H1 (cell line): ENCODE data around the gene IZUMO4. TPM values are rescaled to one million over a fixed set of nuclear protein-coding genes. Genes with fewer than 3 reads are reported as not detected.

Experiments used
- CTCF ChIA-PET: fragments of 300-600 bp; sonication (Branson Sonifier 250); formaldehyde crosslinking; loops from one replicate; lab custom pipeline; 2021; ENCODE audit not compliant: partially characterized antibody; lab: Charles Lee
- POLR2A ChIA-PET: fragments of 300-600 bp; sonication (Branson Sonifier 250); formaldehyde crosslinking; loops from one replicate; lab custom pipeline; 2021; ENCODE audit warnings: inconsistent platforms; ENCODE audit not compliant: partially characterized antibody; lab: Charles Lee
- DNase-seq, 2 experiments: peaks; one replicate each; pipeline versions ENCODE4 v3.0.0 to v3.0.0-alpha.2; 2010 to 2022; ENCODE audit warnings: low spot score in 2 of 2, low read depth in 1 of 2, mixed read lengths in 1 of 2
- FAIRE-seq: peaks from 2 replicates; lab custom pipeline; 2011; peaks lifted over from hg19 to GRCh38; lab: Jason Lieb, UNC
- H2AFZ ChIP-seq: 2 replicates; pipeline ENCODE4 v1.8.1; 2012; ENCODE audit warnings: low read length, inconsistent platforms
- H2AK5ac ChIP-seq: 2 replicates; pipeline ENCODE4 v1.6.1; 2013; ENCODE audit warnings: low read depth, low read length
- H2BK120ac ChIP-seq: replicated peaks from 2 replicates; pipeline ENCODE3; 2013; ENCODE audit warnings: low read depth, low read length, inconsistent platforms
- H2BK12ac ChIP-seq: 2 replicates; pipeline ENCODE4 v1.6.1; 2013; ENCODE audit warnings: low read depth, low read length
- H2BK15ac ChIP-seq: 2 replicates; pipeline ENCODE4 v1.6.1; 2013; ENCODE audit warnings: low read length
- H2BK20ac ChIP-seq: 2 replicates; pipeline ENCODE4 v1.6.1; 2013; ENCODE audit warnings: low read length
- H2BK5ac ChIP-seq: 2 replicates; pipeline ENCODE4 v1.6.1; 2013; ENCODE audit warnings: low read depth, low read length
- H3K14ac ChIP-seq: 2 replicates; pipeline ENCODE4 v1.6.1; 2013; ENCODE audit warnings: inconsistent platforms; ENCODE audit not compliant: insufficient read length
- H3K18ac ChIP-seq: 2 replicates; pipeline ENCODE4 v1.6.1; 2013; ENCODE audit warnings: low read length; ENCODE audit errors: extremely low read depth
- H3K23ac ChIP-seq: 2 replicates; pipeline ENCODE4 v1.6.1; 2013; ENCODE audit warnings: inconsistent platforms; ENCODE audit not compliant: insufficient read length
- H3K23me2 ChIP-seq: 2 replicates; pipeline ENCODE4 v1.6.1; 2013; ENCODE audit warnings: low read depth, low read length
- H3K27ac ChIP-seq: 2 replicates; pipeline ENCODE4 v1.6.1; 2011; ENCODE audit warnings: low read depth, low read length, inconsistent platforms
- H3K27me3 ChIP-seq, 4 experiments: replicated peaks in 1 of 4; 1 replicate in 1 of 4; 2 replicates in 3 of 4; pipeline versions ENCODE4 v1.6.1 to v1.8.1; 2011 to 2013; ENCODE audit warnings: low read length in 3 of 4, mild to moderate bottlenecking in 3 of 4, inconsistent platforms in 2 of 4, mixed read lengths in 2 of 4, moderate library complexity in 1 of 4; ENCODE audit not compliant: control insufficient read depth in 3 of 4, insufficient read depth in 3 of 4; ENCODE audit errors: extremely low read depth in 1 of 4
- H3K36me3 ChIP-seq, 4 experiments: 2 replicates each; pipeline versions ENCODE4 v1.6.1 to v1.8.1; 2011 to 2013; ENCODE audit warnings: mild to moderate bottlenecking in 4 of 4, low read length in 3 of 4, moderate library complexity in 2 of 4, control low read depth in 1 of 4, inconsistent platforms in 1 of 4; ENCODE audit not compliant: insufficient read depth in 4 of 4, control insufficient read depth in 2 of 4
- H3K4ac ChIP-seq: replicated peaks from 2 replicates; pipeline ENCODE3; 2013; ENCODE audit warnings: low read length, low read depth, mixed read lengths, inconsistent platforms; ENCODE audit not compliant: insufficient read length
- H3K4me1 ChIP-seq, 4 experiments: replicated peaks in 1 of 4; 1 replicate in 1 of 4; 2 replicates in 3 of 4; pipeline versions ENCODE4 v1.6.1 to v1.8.1; 2011 to 2013; ENCODE audit warnings: low read length in 3 of 4, inconsistent platforms in 2 of 4, mixed read lengths in 1 of 4; ENCODE audit not compliant: insufficient read depth in 4 of 4, control insufficient read depth in 3 of 4
- H3K4me2 ChIP-seq, 2 experiments: 2 replicates each; pipeline versions ENCODE4 v1.6.1 to v1.8.1; 2011 to 2013; ENCODE audit warnings: low read depth in 2 of 2, low read length in 2 of 2, control low read depth in 1 of 2, inconsistent platforms in 1 of 2, mild to moderate bottlenecking in 1 of 2; ENCODE audit not compliant: insufficient read depth in 1 of 2
- H3K4me3 ChIP-seq, 4 experiments: fragments of 200-600, 300-600 bp in 1 of 4; sonication (generic), shearing (Covaris generic), sonication (Bioruptor Twin) in 1 of 4; 2 replicates each; pipeline versions ENCODE4 v1.5.1 to v1.8.1; 2011 to 2016; ENCODE audit warnings: low read length in 4 of 4, low read depth in 3 of 4, control low read depth in 2 of 4, inconsistent platforms in 2 of 4, mild to moderate bottlenecking in 2 of 4, mixed read lengths in 1 of 4, moderate library complexity in 1 of 4; ENCODE audit not compliant: insufficient read depth in 2 of 4; ENCODE audit errors: extremely low read depth in 1 of 4
- H3K56ac ChIP-seq: replicated peaks from 2 replicates; pipeline ENCODE3; 2013; ENCODE audit warnings: low read depth, mild to moderate bottlenecking, mixed read lengths, low read length, inconsistent platforms; ENCODE audit not compliant: insufficient read length
- H3K79me1 ChIP-seq: 2 replicates; pipeline ENCODE4 v1.6.1; 2013; ENCODE audit warnings: low read depth, low read length, control low read depth
- H3K79me2 ChIP-seq, 2 experiments: 2 replicates each; pipeline versions ENCODE4 v1.6.1 to v1.8.1; 2012 to 2013; ENCODE audit warnings: low read length in 2 of 2, mild to moderate bottlenecking in 2 of 2, inconsistent platforms in 1 of 2; ENCODE audit not compliant: insufficient read depth in 2 of 2, control insufficient read depth in 1 of 2
- H3K9ac ChIP-seq, 4 experiments: replicated peaks in 1 of 4; 1 replicate in 1 of 4; 2 replicates in 3 of 4; pipeline versions ENCODE4 v1.6.1 to v1.8.1; 2011 to 2013; ENCODE audit warnings: low read depth in 3 of 4, low read length in 3 of 4, control low read depth in 2 of 4, mild to moderate bottlenecking in 2 of 4, moderate library complexity in 2 of 4, inconsistent platforms in 1 of 4; ENCODE audit errors: extremely low read depth in 1 of 4
- H3K9me3 ChIP-seq, 2 experiments: 2 replicates each; pipeline versions ENCODE4 v1.6.1 to v1.8.1; 2012 to 2013; ENCODE audit warnings: mild to moderate bottlenecking in 2 of 2, moderate library complexity in 2 of 2, control low read depth in 1 of 2, inconsistent platforms in 1 of 2, low read depth in 1 of 2, low read length in 1 of 2, mixed read lengths in 1 of 2; ENCODE audit not compliant: insufficient read depth in 2 of 2
- H4K20me1 ChIP-seq, 2 experiments: replicated peaks in 1 of 2; 2 replicates each; pipeline versions ENCODE3 to v1.8.1; 2011 to 2013; ENCODE audit warnings: inconsistent platforms in 2 of 2, low read length in 2 of 2, mild to moderate bottlenecking in 1 of 2; ENCODE audit not compliant: insufficient read depth in 2 of 2, control insufficient read depth in 1 of 2
- H4K5ac ChIP-seq: 2 replicates; pipeline ENCODE4 v1.6.1; 2013; ENCODE audit warnings: low read length, low read depth, mixed read lengths, inconsistent platforms; ENCODE audit not compliant: insufficient read length
- H4K8ac ChIP-seq: 2 replicates; pipeline ENCODE4 v1.8.0; 2013; ENCODE audit warnings: mild to moderate bottlenecking, moderate library complexity, low read length, inconsistent platforms; ENCODE audit not compliant: insufficient read depth; ENCODE audit errors: extremely low read depth
- H4K91ac ChIP-seq: replicated peaks from 2 replicates; pipeline ENCODE3; 2013; ENCODE audit warnings: low read length, mixed read lengths, inconsistent platforms; ENCODE audit not compliant: insufficient read length
- KDM5A ChIP-seq: fragments of 200-600 bp; IDR thresholded peaks from 2 replicates; pipeline ENCODE4 v1.7.1; 2012; ENCODE audit warnings: mild to moderate bottlenecking, low read length, inconsistent platforms, mixed read lengths
- NANOG ChIP-seq: IDR thresholded peaks from 2 replicates; pipeline ENCODE4 v1.6.1; 2011; ENCODE audit warnings: low read length, low read depth, mild to moderate bottlenecking, inconsistent platforms; ENCODE audit not compliant: insufficient read depth, poor library complexity, severe bottlenecking
- SP4 ChIP-seq: IDR thresholded peaks from 2 replicates; pipeline ENCODE4 v1.6.1; 2012; ENCODE audit warnings: low read length, inconsistent platforms
- TBP ChIP-seq: IDR thresholded peaks from 2 replicates; pipeline ENCODE4 v1.6.1; 2011; ENCODE audit warnings: low read depth, low read length, improper control_type of control experiment
- WGBS, 2 experiments: shearing (Covaris generic) in 1 of 2; methylation state at CpG; one replicate each; pipeline versions ENCODE4 v1.1.6 to v1.1.7; 2013 to 2015; ENCODE audit warnings: low lambda C conversion rate in 2 of 2, mixed read lengths in 2 of 2, inconsistent platforms in 1 of 2, low coverage in 1 of 2, missing lambda C conversion rate in 1 of 2; ENCODE audit not compliant: insufficient replicate concordance in 2 of 2, insufficient coverage in 1 of 2, insufficient read length in 1 of 2; ENCODE audit errors: extremely low coverage in 1 of 2, missing lambda C conversion rate in 1 of 2; 5-methylcytosine and 5-hydroxymethylcytosine counted together
- polyA plus RNA-seq, 7 experiments: library from polyadenylated mRNA; depleted of rRNA in 3 of 7; stranded (reverse) in 5 of 7; unstranded in 2 of 7; fragments of >200 nt in 5 of 7; fragments of 200-250 nt in 2 of 7; gene quantifications; 1 replicate in 5 of 7; 2 replicates in 1 of 7; 4 replicates in 1 of 7; pipeline versions ENCODE4 v1.2.1 to v1.2.3, GENCODE V29; 2011 to 2013; ENCODE audit warnings: missing spikeins in 2 of 7, mixed read lengths in 2 of 7
- total RNA-seq: library from RNA; stranded (reverse); fragmentation: NEBNext Ultra II Directional; extraction: Animal tissue kit (Norgen Biotek cat#: 25700); gene quantifications from 2 replicates; pipeline ENCODE4 v1.2.1, GENCODE V29; 2021
- TF ChIP-seq, protein P1 (sequence below): IDR thresholded peaks from 2 replicates; pipeline ENCODE4 v1.6.1; 2011; ENCODE audit warnings: low read depth, mild to moderate bottlenecking, low read length; ENCODE audit not compliant: insufficient read depth

IZUMO4 gene
- total and polyA plus RNA-seq, 2 of the 8 experiments (the other 6 are each of a cell fraction or from before 2014, with no cell fraction given) = 1.8 to 1.9 TPM

GRCh38 chr19:2062770-2063169 is 33.9 kb upstream of the IZUMO4 start:
- ChIA-PET POLR2A (interaction anchor here (1.3 to 6.9 kb wide), 5 partner anchors 11 to 135 kb away, joined by 3 to 74 read pairs (median 3); partner anchors contain the start of gene MKNK2), CTCF (interaction anchor here (0.6 to 2.0 kb wide), 10 partner anchors 11 to 133 kb away, joined by 3 to 7 read pairs (median 4); partner anchors contain the start of gene MKNK2)
- no peak overlapping the region for H4K5ac ChIP-seq
- no peaks in the 10 kb centered on the region for H3K79me1 ChIP-seq
- H2BK20ac ChIP-seq = no peak overlapping the region
- DNase-seq (no peak), FAIRE-seq (no peak)
- H3K27me3 ChIP-seq = no peaks in the 10 kb centered on the region
- H3K23ac ChIP-seq = no peak overlapping the region
- no peak overlapping the region for H3K4me3 ChIP-seq
- H3K79me2 ChIP-seq = no peaks in the 10 kb centered on the region
- peak overlapping the region; percentile 63; the same call in 1 of the 2 replicates for H2BK12ac ChIP-seq
- peak overlapping the region in 1 of 2 experiments; percentile 76; a peak in 1 of 4 replicates for H3K4me2 ChIP-seq
- peaks cover 4 to 23% (median 18%) of the 10 kb centered on the region in 4 experiments for H3K4me1 ChIP-seq
- 91% methylated on average over 9 of the region's 9 CpGs; no CpG with 5 or more reads in 1 of the 2 experiments for WGBS, 2 experiments
- H3K9me3 ChIP-seq = no peaks in the 10 kb centered on the region
- no peak overlapping the region for H3K4ac ChIP-seq
- no peak overlapping the region for H3K18ac ChIP-seq
- H2AK5ac ChIP-seq = peak overlapping the region; percentile 90; the same call in 1 of the 2 replicates
- H2AFZ ChIP-seq = no peak overlapping the region
- H4K91ac ChIP-seq = no peak overlapping the region
- no peak overlapping the region; the same call in 1 of the 2 replicates for H4K8ac ChIP-seq
- H2BK5ac ChIP-seq = no peak overlapping the region
- H3K56ac ChIP-seq = no peak overlapping the region
- H3K27ac ChIP-seq = no peak overlapping the region
- no peak overlapping the region for H3K14ac ChIP-seq
- H4K20me1 ChIP-seq = no peaks in the 10 kb centered on the region
- H2BK15ac ChIP-seq = no peak overlapping the region
- TF ChIP-seq SP4 = no peak
- TF ChIP-seq NANOG = no peak
- TF ChIP-seq, protein P1, sequence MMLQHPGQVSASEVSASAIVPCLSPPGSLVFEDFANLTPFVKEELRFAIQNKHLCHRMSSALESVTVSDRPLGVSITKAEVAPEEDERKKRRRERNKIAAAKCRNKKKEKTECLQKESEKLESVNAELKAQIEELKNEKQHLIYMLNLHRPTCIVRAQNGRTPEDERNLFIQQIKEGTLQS = no peak
- no peak for TF ChIP-seq TBP
- no peak for TF ChIP-seq KDM5A
- H3K23me2 ChIP-seq = peaks cover 5% of the 10 kb centered on the region; the same call in 1 of the 2 replicates
- no peaks in the 10 kb centered on the region for H3K36me3 ChIP-seq
- no peak overlapping the region for H2BK120ac ChIP-seq
- no peak overlapping the region for H3K9ac ChIP-seq
